Right renal pelvis (tissue), 4 donors: ENCODE results near the gene ACVR1C. TPM values are rescaled to one million over a fixed set of nuclear protein-coding genes. Genes with fewer than 3 reads are reported as not detected.
A peak's percentile ranks its signal among the peaks of the same experiment; 100 is the strongest.

ENCODE experiments used
- DNase-seq, 4 donors: peaks; one replicate each; pipeline ENCODE4 v3.0.0-alpha.2; 2013; ENCODE audit warnings: low read depth in 4 of 4, low spot score in 3 of 4, missing footprints in 1 of 4
- polyA plus RNA-seq, 4 donors: library from polyadenylated mRNA; unstranded; fragments of 120-200 nt; gene quantifications; one replicate each; pipeline ENCODE4 v1.2.1, GENCODE V29; 2013; ENCODE audit not compliant: insufficient read length in 4 of 4

Gene ACVR1C
- polyA plus RNA-seq: under 1 TPM; 0.14 to 0.35 (median 0.19) TPM

GRCh38 chr2:157628477-157629415, at the start of gene ACVR1C:
Gene ACVR1C, minus strand, starts transcription at chr2:157628864. Its CDS starts 220 bp downstream, at chr2:157628644.
- peak; percentile 34 to 63 (median 48) for DNase-seq

- no peak for DNase-seq
These were observed 49.3 kb upstream of the ACVR1C start for GRCh38 chr2:157677941-157678340.

- DNase-seq: no peak
These were observed 43.5 kb upstream of the ACVR1C start for GRCh38 chr2:157672129-157672528.

- no peak for DNase-seq
These were observed 33.7 kb upstream of the ACVR1C start for GRCh38 chr2:157662401-157662800.

- DNase-seq: no peak
These were observed 33.1 kb upstream of the ACVR1C start for GRCh38 chr2:157661776-157662175.

- DNase-seq: no peak
These were observed 29.2 kb upstream of the ACVR1C start for GRCh38 chr2:157657858-157658257.

GRCh38 chr2:157657101-157657500, 28.4 kb upstream of the ACVR1C start:
- DNase-seq: no peak

GRCh38 chr2:157644776-157645175, 16.1 kb upstream of the ACVR1C start:
- no peak for DNase-seq

- no peak for DNase-seq
These were observed 3.2 kb upstream of the ACVR1C start for GRCh38 chr2:157631861-157632260.

GRCh38 chr2:157627594-157628476, 829 bp downstream of the ACVR1C start:
- DNase-seq: peak in 1 of 4 donors; percentile 2

- DNase-seq: no peak
These were observed 3.4 kb downstream of the ACVR1C start for GRCh38 chr2:157625296-157625695.

- no peak for DNase-seq
These were observed 7.7 kb downstream of the ACVR1C start for GRCh38 chr2:157620956-157621355.

- no peak for DNase-seq
These were observed 16.9 kb downstream of the ACVR1C start for GRCh38 chr2:157611726-157612125.

- DNase-seq: no peak
These were observed 17.6 kb downstream of the ACVR1C start for GRCh38 chr2:157611110-157611509.

- no peak for DNase-seq
These were observed 22.1 kb downstream of the ACVR1C start for GRCh38 chr2:157606534-157606933.

GRCh38 chr2:157603198-157603597, 25.5 kb downstream of the ACVR1C start:
- DNase-seq: no peak

GRCh38 chr2:157601807-157602206, 26.9 kb downstream of the ACVR1C start:
- DNase-seq: no peak

GRCh38 chr2:157596992-157597681, 31.5 kb downstream of the ACVR1C start:
- peak in 2 of 4 donors; percentile 11 to 21 for DNase-seq

GRCh38 chr2:157593411-157593810, 35.3 kb downstream of the ACVR1C start:
- no peak for DNase-seq

GRCh38 chr2:157592948-157593347, 35.7 kb downstream of the ACVR1C start:
- no peak for DNase-seq

- DNase-seq: no peak
These were observed 36.3 kb downstream of the ACVR1C start for GRCh38 chr2:157592374-157592773.
